Amniotic stem cell (primary cell): ENCODE measurements around the gene STIM1.

Experiments used
- DNase-seq: peaks from one replicate; lab custom pipeline; 2025; lab: John Stamatoyannopoulos, UW

Gene STIM1

DNA sequence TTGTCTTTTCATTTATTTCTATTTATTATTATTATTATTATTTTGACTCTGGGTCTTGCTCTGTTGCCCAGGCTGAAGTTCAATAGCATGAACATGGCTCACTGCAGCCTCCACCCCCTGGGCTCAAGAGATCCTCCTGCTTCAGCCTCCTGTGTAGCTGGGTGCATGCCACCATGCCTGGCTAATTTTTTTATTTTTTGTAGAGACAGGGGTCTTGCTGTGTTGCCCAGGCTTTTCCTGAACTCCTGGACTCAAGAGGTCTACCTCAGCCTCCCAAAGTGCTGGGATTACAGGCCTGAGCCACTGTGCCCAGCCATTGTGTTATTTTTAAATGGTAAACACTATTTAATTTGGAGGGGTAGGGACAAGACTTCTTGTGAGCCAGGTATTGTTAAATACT lies 215.9 kb downstream of the STIM1 start:
- no peak for DNase-seq

DNA sequence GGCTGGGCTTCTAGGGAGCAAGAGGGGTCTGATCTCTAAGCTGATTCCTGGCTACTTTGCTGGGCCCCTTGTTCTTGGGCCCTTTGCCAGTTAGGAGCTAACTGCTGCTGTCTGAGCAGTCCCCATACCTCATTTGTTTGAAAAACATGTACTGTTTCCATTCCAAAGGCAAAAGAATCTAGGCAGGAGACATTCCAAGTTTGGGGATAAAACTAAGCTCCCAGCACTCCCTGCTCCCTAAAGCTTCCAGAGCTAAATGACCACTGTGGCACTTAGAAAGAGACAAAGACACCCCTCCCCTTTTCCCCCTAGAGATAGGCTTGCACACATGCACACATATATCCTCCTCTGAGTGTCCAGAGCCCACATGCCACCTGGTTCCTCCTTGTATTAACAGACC lies 216.4 kb downstream of the STIM1 start:
- DNase-seq: no peak

DNA sequence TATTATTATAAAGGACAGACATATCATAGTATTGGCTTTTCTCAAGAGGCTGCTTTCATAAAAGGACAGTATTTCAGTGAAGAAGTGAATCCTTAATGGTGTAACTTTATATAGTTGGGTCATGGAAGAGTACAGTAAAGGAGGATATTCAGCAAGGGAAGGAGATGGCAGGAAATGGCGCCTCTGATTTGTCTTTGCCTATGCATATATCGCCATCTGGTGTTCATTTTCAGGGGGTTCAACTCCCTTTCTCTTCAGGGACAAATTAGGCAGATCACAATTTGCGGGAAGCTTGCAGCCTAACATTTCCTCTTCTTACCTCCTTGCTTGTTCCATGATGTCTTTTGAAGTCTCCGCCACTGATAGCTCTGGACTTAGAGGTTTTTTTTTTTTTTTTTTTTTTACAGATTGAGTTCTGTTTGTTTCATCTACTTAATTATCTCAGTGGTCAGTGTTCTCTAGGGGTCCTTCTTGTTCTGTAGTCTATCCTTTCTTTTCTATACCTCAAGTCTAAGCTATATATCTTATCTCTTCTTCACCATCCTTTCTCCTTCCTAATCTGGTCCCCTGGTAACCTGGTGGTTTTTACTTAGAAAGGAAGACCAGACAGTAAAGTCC lies 217.3 kb downstream of the STIM1 start:
- DNase-seq: peak; percentile 74

DNA sequence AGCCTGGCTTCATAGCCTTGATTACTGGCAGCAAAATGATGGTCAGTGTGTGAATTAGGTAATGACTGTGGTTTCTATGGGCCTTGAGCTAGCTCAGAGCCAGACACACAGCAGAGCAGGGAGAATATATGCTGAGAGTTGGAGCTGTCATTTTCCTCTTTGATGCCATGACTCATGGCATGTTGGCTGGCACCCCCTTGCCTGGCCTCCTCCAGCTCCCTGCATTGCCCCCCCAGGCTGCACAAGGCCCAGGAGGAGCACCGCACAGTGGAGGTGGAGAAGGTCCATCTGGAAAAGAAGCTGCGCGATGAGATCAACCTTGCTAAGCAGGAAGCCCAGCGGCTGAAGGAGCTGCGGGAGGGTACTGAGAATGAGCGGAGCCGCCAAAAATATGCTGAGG lies 218.8 kb downstream of the STIM1 start:
- DNase-seq: no peak

DNA sequence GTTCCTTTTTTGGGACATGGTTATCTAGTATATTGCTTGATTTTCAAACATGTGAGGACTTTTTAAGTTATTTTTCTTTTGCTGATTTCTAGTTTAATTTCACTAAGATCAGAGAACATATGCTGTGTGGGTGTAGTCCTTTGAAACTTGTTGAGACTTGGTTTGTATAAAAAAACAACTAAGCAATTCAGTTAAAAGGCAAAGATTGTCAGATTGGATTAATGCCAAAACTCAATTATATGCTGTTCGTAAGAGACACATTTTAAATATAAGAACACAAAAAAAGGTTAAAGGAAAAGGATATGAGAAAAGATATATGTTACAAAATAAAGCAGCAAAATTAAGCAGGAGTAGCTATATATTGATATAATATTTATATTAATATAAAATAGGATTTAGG lies 221.3 kb downstream of the STIM1 start:
- no peak for DNase-seq

DNA sequence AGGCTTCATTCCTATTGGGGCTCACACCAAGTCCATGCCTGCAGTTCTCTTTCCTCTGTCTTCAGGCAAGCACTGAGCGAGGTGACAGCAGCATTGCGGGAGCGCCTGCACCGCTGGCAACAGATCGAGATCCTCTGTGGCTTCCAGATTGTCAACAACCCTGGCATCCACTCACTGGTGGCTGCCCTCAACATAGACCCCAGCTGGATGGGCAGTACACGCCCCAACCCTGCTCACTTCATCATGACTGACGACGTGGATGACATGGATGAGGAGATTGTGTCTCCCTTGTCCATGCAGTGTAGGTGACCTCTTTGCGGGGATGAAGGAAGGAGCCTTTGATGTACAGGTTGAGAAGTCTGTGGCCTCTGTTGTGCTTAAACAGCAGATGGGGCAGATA lies 227.7 kb downstream of the STIM1 start:
- DNase-seq: no peak

DNA sequence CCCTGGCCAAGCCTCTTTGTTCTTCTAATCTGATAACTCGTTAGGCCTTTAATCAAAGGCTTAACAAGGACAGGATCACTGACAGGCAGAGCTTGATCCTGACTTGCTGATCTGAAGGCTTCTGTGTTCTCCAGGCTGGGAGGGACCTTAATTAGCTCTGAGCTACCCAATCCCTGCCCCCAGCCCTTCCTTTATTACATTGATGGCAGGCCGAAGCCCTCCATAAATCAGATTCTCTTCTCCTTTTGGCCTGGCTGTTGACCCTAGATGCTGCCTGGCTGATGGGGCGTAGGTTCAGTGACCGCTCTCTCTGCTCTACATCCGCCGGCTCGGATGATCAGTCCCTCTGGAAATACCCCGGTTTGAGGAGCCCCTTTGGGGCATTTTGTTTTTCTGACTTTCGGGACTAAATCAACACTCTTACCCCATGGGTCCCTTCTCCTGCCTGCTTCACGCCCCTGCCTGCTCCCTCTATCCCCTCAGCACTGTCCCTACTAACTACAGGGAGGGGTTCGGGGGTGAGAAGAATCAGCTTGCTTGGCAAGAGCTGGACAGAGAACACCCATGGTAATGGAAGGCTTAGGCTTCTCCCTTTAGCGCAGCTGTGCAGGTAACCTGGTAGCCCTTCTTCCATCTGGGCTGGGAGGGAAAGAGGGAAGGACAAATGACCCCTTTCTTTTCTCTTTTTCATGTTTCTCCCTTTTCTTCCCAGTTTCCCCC lies 229.1 kb downstream of the STIM1 start:
- no peak for DNase-seq

DNA sequence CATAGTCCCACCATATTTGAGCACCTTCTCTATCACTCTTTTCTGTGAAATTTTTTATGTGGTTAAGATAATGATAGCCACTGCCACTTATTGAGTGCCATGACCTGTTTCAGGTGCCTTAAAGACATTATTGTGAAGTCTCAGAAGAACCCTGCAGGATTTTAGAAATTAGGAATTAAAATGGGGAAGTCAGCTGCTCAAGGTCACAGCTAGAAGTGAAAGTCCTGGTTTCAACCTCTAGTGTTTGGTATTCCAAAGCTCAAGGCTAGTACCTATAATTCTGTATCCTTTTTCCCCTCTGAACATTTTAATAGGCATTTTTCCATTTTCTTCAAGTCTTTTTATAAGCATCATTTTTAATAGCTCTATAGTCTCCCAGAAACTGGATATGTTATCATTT lies 230.1 kb downstream of the STIM1 start:
- no peak for DNase-seq

DNA sequence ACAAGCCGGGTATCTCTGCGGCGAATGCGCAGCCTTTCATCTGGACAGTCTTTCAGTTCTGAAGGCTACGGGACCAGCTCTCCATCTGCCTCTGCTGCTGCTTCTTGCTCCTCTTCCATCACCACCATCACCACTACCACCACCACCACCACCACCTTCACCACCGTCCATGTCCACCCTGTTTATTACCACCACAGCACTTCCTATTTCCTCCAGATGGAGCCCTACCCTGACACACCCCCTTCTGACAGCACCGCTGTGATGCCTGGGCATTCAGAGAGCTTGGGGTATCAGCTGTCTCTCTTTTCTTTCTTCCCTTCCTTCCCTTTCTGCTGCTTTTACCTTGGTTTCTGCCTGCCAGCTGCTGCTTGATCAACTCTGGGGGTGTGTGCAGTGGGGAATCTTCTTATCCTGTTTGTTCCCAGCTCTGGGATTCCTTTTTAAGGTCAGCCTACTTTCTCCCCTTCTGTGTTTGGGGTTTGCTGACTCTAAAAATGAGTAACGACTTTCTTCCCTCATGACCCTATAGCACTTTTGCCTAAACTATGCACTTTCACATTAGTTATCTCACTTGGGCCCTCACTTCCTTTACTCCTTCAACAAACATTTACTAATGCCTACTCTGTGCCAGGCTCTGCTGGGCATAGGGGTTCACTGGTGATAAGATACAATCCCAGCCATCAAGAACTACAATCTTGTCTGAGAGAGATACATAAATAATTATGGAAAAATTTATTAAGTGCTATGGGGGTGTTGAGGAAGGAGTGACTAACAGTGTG lies 231.3 kb downstream of the STIM1 start:
- DNase-seq: no peak

DNA sequence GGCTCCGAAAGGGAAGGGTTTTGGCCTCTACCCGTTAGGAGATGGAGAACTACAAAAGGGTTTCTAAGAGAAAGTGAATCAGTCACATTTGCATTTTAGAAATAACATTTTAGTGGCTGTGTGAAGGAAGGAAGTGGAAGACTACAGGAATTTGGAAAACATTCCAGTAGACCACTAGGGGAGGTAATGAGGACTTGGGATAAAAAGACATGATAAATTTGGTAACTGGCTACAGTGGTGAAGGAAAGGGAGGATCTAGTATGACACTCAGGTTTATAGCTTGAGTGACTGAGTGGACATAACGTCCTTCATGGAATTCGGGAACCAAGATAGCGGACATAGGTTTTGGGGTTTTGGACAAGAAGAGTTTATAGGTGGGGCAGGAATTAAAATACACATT lies 232.1 kb downstream of the STIM1 start:
- no peak for DNase-seq

DNA sequence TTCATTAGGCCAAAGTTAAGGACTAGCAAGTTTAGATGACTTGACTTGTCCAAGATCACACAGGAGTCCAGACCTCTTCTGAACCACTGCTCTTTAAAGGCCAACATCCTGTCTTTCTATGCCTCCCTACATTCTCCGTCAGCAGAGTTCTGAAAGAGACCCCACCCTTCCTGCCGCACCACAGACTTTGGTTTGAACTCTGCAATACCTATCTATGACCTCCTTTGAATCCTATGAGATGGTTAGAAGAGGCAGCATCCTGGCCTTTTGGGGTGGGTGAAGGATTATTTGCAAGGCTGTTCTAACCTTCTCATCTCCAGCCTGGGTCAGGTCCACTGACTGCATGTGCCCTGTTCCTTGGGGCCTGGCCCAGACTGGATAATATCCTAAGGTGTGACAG lies 234.8 kb downstream of the STIM1 start:
- DNase-seq: no peak

DNA sequence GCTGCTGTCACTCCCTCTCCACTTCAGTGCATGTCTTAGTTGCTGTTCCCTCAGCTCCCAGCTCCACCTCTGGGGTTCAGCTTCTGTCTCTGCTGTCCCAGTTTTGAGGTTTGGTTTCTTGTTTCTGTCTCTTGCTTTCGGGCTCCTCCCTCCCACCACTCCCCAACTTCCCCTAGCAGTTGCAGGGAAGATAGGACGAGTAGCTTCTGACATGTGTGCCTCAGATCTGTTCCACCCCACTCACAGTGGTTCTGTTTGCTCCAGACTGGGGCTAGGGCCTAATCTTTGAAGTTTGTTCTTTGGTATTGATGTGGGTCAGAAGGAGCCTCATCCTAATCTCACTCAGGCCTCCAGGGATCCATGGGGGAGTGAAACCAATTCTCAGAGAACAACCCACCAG lies 236.6 kb downstream of the STIM1 start:
- no peak for DNase-seq

DNA sequence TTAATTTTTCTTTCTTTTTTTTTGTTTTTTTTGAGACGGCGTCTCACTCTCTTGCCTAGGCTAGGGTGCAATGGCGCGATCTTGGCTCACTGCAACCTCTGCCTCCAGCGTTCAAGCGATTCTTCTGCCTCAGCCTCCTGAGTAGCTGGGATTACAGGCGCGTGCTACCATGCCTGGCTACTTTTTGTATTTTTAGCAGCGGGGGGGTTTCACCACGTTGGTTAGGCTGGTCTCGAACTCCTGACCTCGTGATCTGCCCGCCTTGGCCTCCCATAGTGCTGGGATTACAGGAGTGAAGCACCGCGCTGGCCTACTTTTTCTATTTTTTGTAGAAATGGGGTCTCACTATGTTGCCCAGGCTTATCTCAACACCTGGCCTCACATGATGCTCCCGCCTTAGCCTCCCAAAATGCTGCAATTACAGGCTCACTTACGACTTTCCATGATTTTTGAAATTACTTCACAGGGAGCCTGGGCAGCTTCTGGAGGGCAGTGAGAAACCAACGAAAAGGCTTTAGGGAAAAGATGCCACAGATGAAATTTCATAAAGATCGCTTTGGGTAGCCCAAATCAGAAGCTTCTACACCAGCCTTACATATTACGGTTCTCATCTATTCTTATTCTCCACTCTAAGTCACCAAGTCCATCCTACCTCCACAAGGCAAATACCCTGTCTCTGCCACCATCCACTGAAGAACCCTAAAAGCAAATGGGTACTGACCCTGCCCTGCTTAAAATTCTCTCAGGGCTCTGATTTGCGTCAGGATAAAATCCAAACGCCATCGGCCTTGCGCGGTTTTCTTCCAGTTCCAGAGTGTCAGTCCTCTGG lies 238.3 kb downstream of the STIM1 start:
- no peak for DNase-seq

DNA sequence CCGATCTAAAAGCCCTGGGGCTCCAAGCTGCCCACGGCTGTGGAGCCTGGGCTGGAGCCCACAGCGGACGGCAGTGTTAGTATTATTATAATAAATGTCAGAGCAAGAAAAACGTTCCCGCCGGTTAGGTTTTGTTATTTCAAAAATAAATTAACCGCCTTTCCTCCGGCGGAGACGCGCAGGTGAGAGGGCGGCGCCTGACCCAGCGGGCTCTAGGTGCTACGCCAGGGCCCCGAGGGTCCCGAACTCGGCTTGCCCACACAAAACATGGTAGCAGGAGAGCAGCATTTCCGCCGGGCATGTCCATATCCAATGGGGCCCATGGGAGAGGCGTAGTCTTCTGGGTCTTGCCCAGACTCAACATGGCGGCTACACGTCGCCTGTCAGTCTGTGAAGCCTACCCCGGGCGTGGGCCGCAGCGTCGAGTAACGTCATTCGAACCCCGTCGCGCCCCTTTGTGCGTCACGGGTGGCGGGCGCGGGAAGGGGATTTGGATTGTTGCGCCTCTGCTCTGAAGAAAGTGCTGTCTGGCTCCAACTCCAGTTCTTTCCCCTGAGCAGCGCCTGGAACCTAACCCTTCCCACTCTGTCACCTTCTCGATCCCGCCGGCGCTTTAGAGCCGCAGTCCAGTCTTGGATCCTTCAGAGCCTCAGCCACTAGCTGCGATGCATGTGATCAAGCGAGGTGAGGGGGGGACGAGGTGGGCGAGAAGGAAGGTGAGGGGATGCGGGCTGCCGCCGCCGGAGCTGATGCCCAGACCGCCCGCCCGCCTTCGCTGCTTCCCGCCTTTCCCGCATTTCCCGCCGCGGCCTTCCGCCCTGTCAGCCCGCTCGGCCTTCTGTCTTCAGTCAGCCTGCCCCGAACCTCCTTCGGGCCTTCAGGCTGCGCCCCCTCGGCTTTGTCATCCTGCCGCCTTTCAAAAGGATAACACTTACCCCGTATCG lies 239.2 kb downstream of the STIM1 start, which contains the start of gene RRM1:
Gene RRM1 (plus strand): TSS at position 452 of the 944 bp plus-strand sequence. CDS start 214 bp downstream, at position 666.
- DNase-seq: peak; percentile 91

DNA sequence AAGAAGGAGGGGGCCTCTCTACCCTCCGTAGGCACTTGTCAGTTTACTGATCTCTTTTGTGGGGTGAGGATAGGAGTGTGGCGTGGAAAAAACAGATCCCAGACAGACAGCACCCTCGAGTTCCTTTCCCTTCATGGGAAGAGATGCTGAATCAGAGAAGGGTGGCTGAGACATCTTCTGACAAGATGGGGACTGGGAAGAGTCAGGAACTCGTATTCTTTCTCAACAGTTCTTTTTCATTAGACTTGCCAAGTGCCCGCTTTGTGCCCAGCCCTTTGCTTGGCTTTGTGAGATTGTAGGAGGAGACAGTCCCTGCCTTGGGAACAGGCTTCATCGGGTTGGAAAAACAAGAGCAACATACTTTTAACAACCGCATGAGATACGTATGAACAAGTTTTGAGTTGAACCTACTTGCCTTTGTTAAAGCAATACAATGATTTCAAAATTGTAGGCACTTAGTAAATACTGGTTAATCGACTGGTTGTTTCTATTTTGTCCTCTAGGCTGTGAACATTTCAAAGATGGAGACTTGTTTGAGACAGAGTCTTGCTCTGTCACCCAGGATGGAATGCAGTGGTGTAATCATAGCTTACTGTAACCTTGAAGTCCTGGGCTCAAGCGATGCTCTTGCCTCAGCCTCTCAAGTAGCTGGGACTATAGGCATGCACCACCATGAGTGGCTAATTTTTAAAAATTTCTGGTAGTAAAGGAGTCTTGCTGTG lies 240.2 kb downstream of the STIM1 start:
- DNase-seq: no peak

DNA sequence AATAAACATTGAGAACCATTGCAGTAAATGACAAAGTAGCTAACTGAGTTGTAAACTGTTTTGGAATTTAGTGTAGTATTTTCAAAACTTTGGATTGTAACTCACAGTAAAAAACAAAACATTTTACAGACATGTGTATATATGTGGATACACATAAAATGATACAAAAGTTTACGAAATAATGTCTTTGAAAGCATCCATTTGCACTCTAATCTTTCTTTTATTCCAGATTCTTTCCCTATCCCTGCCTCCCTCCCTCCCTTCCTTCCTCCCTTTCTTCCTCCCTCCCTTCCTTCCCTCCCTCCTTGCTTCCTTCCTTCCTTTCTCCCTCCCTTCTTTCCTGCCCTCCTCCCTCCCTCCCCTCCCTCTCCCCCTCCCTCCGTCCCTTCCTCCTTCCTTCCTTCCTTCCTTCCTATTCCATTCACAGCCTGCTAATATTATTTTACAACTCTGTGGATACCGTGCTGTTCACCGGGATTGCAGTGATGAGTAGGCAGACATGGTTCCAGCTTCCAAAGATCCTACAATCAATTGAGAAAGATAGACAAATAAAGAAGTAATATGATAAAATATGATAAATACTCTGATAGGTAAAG lies 242.7 kb downstream of the STIM1 start:
- DNase-seq: no peak

DNA sequence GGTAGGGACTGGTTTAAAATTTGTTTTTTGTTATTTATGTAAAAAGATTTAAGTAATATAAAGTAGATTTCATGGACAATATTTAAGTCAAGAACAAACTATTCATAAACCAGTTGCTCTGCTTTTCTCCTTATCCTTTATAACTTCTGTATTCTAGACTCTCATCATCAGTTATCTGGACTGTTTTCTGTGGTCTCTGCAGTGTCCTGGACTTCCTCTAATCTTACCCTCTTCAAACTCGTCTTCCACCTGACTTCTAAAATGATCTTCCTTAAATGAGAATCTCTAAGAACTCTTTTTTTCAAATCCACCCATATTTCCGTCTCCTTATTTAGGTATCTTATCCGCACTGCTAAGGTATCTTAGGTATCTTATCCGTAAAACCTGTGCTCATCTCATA lies 247.2 kb downstream of the STIM1 start:
- DNase-seq: no peak

DNA sequence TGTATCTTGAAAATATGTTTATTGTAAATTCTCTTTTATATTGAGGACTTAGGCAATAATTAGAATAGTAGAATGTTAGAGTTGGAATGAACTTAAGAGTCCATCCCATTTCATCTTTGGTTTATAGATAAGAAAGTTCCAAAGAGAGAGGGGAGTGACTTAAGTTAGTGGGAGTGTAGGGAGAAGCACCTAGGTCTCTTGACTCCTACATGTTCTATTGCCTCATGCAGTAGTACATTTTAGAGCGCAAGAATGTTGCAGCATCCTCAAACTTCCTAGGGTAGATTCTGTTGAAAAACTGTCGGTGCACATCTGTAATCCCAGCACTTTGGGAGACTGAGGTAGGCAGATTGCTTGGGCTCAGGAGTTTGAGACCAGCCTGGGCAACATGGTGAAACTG lies 247.8 kb downstream of the STIM1 start:
- no peak for DNase-seq

DNA sequence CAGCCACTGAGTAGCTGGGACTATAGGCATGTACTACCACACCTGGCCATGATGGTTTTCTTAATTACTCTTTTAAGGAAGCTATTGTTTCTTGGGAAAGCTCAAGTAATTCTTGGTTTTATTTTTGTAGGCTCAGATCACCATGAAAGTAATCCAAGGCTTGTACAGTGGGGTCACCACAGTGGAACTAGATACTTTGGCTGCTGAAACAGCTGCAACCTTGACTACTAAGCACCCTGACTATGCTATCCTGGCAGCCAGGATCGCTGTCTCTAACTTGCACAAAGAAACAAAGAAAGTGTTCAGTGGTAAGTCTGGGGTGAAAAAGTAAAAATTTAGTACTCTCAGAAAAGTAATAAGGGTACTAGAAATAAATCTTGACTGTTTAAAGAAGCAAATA lies 250.5 kb downstream of the STIM1 start:
- DNase-seq: no peak

DNA sequence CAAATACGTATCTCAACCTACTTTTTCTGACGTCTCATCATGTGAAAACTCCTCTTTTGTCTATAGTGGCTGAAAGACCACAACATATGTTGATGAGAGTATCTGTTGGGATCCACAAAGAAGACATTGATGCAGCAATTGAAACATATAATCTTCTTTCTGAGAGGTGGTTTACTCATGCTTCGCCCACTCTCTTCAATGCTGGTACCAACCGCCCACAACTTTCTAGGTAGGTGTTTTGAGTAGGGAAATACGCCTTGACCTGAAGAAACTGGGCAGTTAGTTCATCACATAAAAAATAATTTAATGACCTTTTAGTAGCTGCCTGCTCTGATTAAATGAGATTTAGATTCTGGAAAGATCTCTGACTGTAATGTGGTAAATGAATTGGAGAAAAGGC lies 256.4 kb downstream of the STIM1 start:
- no peak for DNase-seq
